DND-41 (cell line): ENCODE measurements around the gene DBNDD2.
A peak's percentile ranks its signal among the peaks of the same experiment; 100 is the strongest.

Experiments
- ATAC-seq: fragments of 200-7000 bp; cut with Tn5 transposase; 3 replicates; pipeline ENCODE4 v1.9.1; 2021; ENCODE audit warnings: low read depth; ENCODE audit not compliant: insufficient read depth
- DNase-seq: peaks from one replicate; pipeline ENCODE4 v3.0.0-alpha.2; 2020
- H2AFZ ChIP-seq: 2 replicates; pipeline ENCODE4 v1.6.0; 2012; ENCODE audit warnings: low read depth, low read length
- H3K27ac ChIP-seq: 2 replicates; pipeline ENCODE4 v1.5.1; 2012; ENCODE audit warnings: low read length, inconsistent platforms
- H3K27me3 ChIP-seq: fragments of 200-600 bp; sonication (generic); 2 replicates; pipeline ENCODE4 v1.6.0; 2012; ENCODE audit warnings: low read length, mild to moderate bottlenecking, inconsistent platforms; ENCODE audit not compliant: insufficient read depth, poor library complexity
- H3K36me3 ChIP-seq: 2 replicates; pipeline ENCODE4 v1.5.1; 2012; ENCODE audit warnings: low read length, inconsistent platforms; ENCODE audit not compliant: insufficient read depth
- H3K4me1 ChIP-seq: 2 replicates; pipeline ENCODE4 v1.5.1; 2012; ENCODE audit warnings: mild to moderate bottlenecking, low read length; ENCODE audit not compliant: insufficient read depth
- H3K4me2 ChIP-seq: 2 replicates; pipeline ENCODE4 v1.6.0; 2012; ENCODE audit warnings: mild to moderate bottlenecking, moderate library complexity, low read length, inconsistent platforms; ENCODE audit not compliant: insufficient read depth
- H3K4me3 ChIP-seq, 2 experiments: fragments of 200-600 bp in 1 of 2; shearing (Covaris generic) in 1 of 2; 2 replicates each; pipeline ENCODE4 v1.5.1; 2012 to 2016; ENCODE audit warnings: inconsistent platforms in 2 of 2, low read length in 2 of 2, mild to moderate bottlenecking in 2 of 2, low read depth in 1 of 2, moderate library complexity in 1 of 2
- H3K79me2 ChIP-seq: 2 replicates; pipeline ENCODE4 v1.6.0; 2012; ENCODE audit warnings: low read length, inconsistent platforms; ENCODE audit not compliant: insufficient read depth
- H3K9ac ChIP-seq: 2 replicates; pipeline ENCODE4 v1.6.0; 2012; ENCODE audit warnings: low read depth, mild to moderate bottlenecking, inconsistent platforms, low read length, moderate library complexity
- H3K9me3 ChIP-seq: 2 replicates; pipeline ENCODE4 v1.5.1; 2012; ENCODE audit warnings: low read length, moderate library complexity, mild to moderate bottlenecking, inconsistent platforms; ENCODE audit not compliant: insufficient read depth, severe bottlenecking
- H4K20me1 ChIP-seq: 2 replicates; pipeline ENCODE4 v1.6.0; 2012; ENCODE audit warnings: low read length; ENCODE audit not compliant: insufficient read depth
- CTCF ChIP-seq: IDR thresholded peaks from 2 replicates; pipeline ENCODE4 v1.5.1; 2012; ENCODE audit warnings: borderline replicate concordance, low read length, moderate library complexity, mild to moderate bottlenecking; ENCODE audit not compliant: poor library complexity, severe bottlenecking; ENCODE audit errors: extremely low read depth
- EZH2 ChIP-seq: IDR thresholded peaks from 3 replicates; pipeline ENCODE4 v1.6.1; 2012; ENCODE audit warnings: borderline replicate concordance, low read depth, mild to moderate bottlenecking, moderate library complexity, low read length, inconsistent platforms; ENCODE audit not compliant: severe bottlenecking

The DBNDD2 gene

GRCh38 chr20:45427236-45428149 is 19.4 kb downstream of the DBNDD2 start:
- Histone ChIP-seq H2AFZ (no peak overlapping the region), H3K27ac (no peak overlapping the region), H3K36me3 (peaks cover 38% of the 10 kb centered on the region), H3K79me2 (no peaks in the 10 kb centered on the region), H3K4me1 (peaks cover 11% of the 10 kb centered on the region), H3K4me3 (no peak overlapping the region), H4K20me1 (no peaks in the 10 kb centered on the region), H3K27me3 (no peaks in the 10 kb centered on the region), H3K9me3 (no peaks in the 10 kb centered on the region), H3K9ac (no peak overlapping the region), H3K4me2 (no peak overlapping the region)
- no peak for ATAC-seq
- DNase-seq: no peak
- TF ChIP-seq CTCF: no peak
- TF ChIP-seq EZH2: no peak

DNA sequence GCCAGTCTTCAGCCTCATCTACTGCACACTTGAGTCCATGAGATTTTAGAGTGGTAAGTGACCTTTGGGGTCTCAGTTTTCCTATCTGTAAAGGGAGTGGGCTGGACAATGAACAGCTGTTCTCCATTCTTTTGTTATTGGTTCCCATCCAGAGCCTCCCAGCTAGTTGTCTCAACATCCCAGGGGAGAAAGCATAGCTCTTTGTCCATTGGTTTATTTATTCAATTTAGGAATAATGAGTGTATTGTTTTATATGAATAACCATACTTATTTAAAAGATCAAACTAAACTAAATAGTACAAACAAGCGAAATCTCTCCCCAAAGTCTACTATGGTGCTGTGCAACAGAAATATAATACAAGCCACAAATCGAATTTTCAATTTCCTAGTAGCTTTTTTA is 21.5 kb downstream of the DBNDD2 start:
- ATAC-seq (no peak), DNase-seq (no peak)
- H2AFZ ChIP-seq: no peak overlapping the region
- no peak overlapping the region for H3K4me3 ChIP-seq
- no peaks in the 10 kb centered on the region for H4K20me1 ChIP-seq
- TF ChIP-seq CTCF: no peak
- TF ChIP-seq EZH2: no peak
- peaks cover 13% of the 10 kb centered on the region for H3K4me1 ChIP-seq
- peaks cover 19% of the 10 kb centered on the region for H3K36me3 ChIP-seq
- H3K9ac ChIP-seq: no peak overlapping the region
- no peak overlapping the region for H3K4me2 ChIP-seq
- H3K9me3 ChIP-seq: no peaks in the 10 kb centered on the region
- H3K27me3 ChIP-seq: no peaks in the 10 kb centered on the region
- no peak overlapping the region for H3K27ac ChIP-seq
- no peaks in the 10 kb centered on the region for H3K79me2 ChIP-seq

DNA sequence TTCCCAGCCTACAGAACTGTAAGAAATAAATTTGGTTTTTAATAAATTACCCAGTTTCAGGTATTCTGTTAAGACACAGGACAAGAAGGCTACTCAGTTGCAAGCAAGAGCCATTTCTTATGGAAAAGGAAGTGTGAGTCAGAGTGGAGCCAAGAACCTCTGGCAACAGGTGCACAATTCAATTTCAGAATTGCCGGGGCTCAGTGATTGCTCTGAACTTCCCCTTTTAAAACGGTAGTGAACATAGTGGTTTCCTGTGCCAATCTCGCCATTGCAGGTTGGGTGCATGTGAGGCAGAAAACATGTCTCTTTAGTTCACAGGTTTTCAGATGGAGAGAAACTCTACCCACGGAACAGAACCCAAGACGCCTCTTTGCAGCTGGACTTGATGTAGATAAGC is 24.2 kb downstream of the DBNDD2 start:
- Histone ChIP-seq H3K9ac (no peak overlapping the region), H3K27ac (peak overlapping the region; percentile 4; the same call in 1 of the 2 replicates), H2AFZ (no peak overlapping the region), H3K9me3 (no peaks in the 10 kb centered on the region), H3K27me3 (no peaks in the 10 kb centered on the region), H3K4me3 (no peak overlapping the region), H4K20me1 (no peaks in the 10 kb centered on the region), H3K79me2 (no peaks in the 10 kb centered on the region), H3K4me2 (no peak overlapping the region), H3K36me3 (peaks cover 2% of the 10 kb centered on the region; the same call in 1 of the 2 replicates), H3K4me1 (peaks cover 23% of the 10 kb centered on the region)
- ATAC-seq: peak; percentile 53
- peak; percentile 55 for DNase-seq
- TF ChIP-seq EZH2: no peak

GRCh38 chr20:45433316-45433715 is 25.2 kb downstream of the DBNDD2 start:
- Histone ChIP-seq H2AFZ (no peak overlapping the region), H3K4me3 (no peak overlapping the region), H3K4me2 (no peak overlapping the region), H3K9me3 (no peaks in the 10 kb centered on the region), H3K9ac (no peak overlapping the region), H4K20me1 (no peaks in the 10 kb centered on the region), H3K36me3 (no peaks in the 10 kb centered on the region), H3K4me1 (peaks cover 25% of the 10 kb centered on the region), H3K27ac (no peak overlapping the region), H3K27me3 (no peaks in the 10 kb centered on the region), H3K79me2 (no peaks in the 10 kb centered on the region)
- ATAC-seq (no peak), DNase-seq (no peak)
- no peak for TF ChIP-seq CTCF
- TF ChIP-seq EZH2: no peak
